ENCODE data around the gene SETSIP.

GRCh38 chr1:92070892-92071291 lies 4.3 kb downstream of the SETSIP start:
- no peak for TF ChIP-seq POLR2A (IDR thresholded peaks at IDR 0.05)
- no peak for TF ChIP-seq EP300 (IDR thresholded peaks at IDR 0.05)
- no peak for TF ChIP-seq POLR2AphosphoS5 (IDR thresholded peaks at IDR 0.05)
